ENCODE data around the gene PILRB.
"Not testable (repeated sequence)": the region's sequence is repeated elsewhere in the genome, so short reads cannot be mapped to it uniquely, and the experiment has no call there.

PILRB gene

DNA sequence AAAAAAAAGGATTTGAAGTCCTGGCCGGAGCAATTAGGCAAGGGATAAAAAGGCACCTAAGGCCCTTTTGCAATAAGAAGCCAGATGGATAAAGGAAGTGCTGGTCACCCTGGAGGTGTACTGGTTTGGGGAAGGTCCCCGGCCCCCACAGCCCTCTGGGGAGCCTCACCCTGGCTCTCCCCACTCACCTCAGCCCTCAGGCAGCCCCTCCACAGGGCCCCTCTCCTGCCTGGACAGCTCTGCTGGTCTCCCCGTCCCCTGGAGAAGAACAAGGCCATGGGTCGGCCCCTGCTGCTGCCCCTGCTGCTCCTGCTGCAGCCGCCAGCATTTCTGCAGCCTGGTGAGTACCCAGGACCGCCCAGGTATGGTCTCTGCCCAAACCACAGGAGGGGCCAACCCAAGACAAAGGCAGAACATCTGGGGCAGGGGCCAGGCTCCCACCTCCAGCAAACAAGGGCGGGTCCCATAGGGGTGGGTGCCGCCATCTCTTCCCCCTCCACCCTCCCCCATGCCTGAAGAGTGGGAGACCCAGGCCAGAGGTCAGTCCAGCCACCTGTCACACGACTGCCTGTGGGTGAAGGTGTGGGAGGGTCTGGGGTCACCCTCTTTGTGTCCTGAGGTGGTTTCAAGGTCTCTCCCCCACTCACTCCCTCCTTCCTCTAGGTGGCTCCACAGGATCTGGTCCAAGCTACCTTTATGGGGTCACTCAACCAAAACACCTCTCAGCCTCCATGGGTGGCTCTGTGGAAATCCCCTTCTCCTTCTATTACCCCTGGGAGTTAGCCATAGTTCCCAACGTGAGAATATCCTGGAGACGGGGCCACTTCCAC lies at the start of gene PILRB:
Gene PILRB, plus strand, starts transcription at position 91 of the 830 bp plus-strand sequence. Its CDS starts 186 bp downstream, at position 277.
- no peak for DNase-seq (ENCODE audit: low read depth)

DNA sequence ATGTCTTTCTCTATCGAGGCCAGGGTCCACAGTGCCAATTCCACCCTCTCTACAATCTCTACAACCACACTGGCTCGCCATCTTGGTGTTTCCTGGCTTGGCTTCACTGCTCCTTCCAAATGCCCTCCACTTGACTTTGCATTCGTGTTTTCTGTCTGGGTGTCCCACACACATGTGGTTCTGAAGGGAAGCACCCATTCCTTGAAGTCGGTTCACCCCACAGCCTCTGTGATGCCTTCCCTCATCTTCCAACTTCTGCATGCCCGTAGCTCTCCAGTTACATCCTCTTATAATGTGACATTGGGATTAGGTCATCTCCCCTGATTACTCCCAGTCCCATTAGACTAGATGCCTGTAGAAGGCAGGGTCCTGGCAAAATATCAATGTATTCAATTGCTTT lies 39.6 kb upstream of the PILRB start:
- not testable (repeated sequence) for DNase-seq (ENCODE audit: low read depth)

DNA sequence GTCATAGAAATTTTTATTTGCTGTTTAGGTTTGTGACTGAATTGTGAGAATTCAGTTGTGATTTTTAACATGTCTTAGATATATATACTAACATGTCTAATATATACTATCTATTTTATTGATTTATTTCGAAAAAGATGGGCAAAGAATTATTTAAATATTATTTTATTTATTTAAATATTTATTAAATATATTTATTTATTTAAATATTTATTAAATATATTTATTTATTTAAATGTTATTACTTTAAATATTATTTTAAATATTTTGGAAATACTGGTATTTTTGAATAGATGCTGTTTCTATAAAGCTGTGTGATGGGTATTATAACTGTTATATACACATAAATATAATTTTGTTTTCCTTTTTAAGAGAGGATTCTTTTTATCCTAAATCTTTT lies 36.3 kb upstream of the PILRB start:
- DNase-seq (ENCODE audit: low read depth): not testable (repeated sequence)

DNA sequence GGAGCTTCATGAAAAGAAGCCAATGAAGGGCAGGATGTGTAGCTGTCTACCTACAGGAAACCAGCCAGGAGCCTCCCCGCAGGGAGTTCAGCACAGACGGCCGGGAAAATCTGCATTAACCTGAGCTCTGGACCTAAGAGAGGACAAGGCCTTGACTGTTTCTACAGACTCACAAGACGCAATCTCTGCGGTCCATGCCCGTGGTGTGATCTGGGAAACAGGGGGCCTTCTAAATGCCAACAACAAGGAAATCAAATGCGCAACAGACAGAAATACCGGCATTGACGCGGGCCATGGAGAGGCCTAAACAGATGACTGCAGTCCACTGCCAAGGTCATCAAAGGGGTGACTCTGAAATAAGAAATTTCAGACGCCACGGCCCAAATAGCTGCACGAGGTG lies 33.7 kb upstream of the PILRB start:
- not testable (repeated sequence) for DNase-seq (ENCODE audit: low read depth)

DNA sequence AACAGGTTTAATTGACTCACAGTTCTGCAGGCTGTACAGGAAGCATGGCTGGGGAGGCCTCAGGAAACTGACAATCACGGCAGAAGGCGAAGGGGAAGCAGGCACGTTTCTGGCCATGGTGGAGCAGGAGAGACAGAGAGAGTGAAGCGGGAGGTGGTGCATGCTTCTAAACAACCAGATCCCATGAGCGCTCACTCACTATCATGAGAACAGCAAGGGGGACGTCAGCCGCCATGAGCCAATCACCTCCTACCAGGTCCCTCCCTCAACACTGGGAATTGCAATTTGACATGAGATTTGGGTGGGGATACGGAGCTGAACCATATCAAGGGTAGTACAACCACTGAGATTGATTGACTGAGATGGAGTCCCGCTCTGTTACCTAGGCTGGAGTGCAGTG lies 32.2 kb upstream of the PILRB start:
- DNase-seq (ENCODE audit: low read depth): not testable (repeated sequence)

DNA sequence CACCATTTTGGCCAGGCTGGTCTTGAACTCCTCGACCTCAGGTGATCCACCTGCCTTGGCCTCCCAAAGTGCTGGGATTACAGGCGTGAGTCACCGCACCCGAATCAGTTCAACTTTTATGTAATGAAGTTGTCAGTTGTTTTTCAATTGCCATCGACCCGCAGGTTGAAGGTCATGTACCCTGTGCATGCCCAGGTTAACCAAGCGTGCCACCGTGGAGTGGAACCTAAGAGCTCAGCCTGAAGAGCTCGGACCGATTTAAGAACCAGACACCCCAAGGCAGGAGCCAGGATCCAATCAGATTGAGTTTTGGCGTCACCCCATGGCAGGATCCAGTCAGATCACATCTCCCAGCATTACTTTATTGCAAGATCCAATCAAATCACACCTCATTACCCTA lies 31.0 kb upstream of the PILRB start:
- DNase-seq (ENCODE audit: low read depth): not testable (repeated sequence)

DNA sequence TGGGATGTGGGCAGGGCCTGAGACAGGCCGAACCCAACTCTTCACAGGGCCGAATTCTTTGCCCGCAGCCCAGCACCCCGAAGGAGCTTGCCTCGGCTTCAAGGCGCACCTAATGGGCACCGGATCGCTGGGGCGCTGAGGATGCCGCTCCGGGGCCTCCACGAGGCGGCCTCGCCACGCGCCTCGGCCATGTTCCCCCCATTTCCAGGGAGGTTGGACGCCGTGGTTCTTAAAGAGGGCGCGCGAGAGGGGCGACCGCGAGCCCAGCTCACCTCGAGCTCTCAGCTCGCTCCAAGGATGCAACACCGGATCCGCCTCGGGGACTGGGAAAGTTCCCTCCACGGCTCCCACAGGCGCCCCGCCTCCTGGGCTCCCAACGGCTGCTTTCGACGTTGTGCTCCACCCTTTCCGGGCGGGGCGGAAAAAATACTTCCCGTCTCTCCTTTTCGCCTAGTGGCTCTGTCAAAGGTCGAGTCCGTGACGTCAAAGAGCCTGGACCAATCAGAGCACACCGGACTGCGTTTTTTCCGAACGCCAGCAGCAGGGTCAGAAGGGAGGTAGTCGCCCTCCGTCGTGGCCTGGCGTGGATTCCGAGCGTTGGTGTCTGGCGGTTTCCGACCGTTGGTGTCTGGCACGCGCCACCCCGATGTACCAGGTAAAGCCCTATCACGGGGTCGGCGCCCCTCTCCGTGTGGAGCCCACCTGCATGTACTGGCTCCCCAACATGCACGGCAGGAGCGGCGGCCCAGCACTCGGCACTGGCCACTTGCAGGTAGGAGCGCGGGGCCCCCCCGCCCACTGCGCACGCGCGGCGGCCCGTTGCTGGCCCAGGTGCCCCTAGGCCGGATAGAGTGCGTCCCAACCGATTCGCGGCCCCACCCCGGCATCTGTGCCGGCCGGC lies 22.1 kb upstream of the PILRB start:
- peak; percentile 86 for DNase-seq (ENCODE audit: low read depth)

DNA sequence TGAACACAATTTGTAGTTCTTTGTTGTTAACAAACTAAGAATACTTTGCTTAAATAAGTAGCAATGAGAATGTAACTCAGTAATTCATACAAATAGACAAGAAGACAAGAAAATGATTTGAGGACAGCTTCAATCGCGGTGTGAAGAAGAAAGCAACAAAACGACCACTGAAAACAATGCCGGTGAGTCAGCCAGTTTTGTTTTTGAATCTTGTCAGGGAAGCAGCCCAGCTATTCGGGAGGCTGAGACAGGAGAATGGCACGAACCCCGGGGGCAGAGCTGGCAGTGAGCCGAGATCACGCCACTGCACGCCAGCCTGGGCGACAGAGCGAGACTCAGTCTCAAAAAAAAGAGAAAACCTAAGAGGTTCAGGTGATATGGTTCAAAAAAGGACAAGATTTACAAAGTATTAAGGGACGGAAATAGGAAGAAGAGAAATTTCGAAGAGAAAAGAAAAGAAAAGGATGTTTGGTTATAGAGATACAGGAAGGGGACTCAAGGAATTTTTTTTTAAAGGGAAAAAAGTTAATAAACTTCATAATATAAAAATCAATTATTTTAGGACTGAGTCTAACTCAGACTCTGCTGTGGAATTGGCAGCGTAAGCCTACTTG lies 19.7 kb upstream of the PILRB start:
- DNase-seq (ENCODE audit: low read depth): not testable (repeated sequence)

DNA sequence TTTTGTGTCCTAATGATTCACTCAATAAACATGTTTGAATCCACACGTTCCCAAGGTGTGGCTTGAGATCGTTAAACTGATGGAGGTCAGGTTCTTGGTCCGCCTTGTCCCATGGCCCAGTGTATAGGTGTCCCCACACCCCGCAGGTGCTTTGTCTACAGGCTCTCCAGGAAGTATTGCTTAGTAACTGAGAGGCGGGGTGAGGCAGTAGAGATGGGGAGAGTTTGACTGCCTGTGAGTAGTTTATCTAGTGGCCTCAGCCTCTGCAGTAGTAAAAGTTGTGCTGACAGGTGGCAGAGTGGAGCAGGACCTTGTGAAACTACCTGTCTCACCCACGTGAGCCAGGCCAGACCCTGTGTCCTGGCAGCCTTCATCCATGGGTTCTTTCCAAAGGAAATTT lies 16.6 kb upstream of the PILRB start:
- DNase-seq (ENCODE audit: low read depth): not testable (repeated sequence)

DNA sequence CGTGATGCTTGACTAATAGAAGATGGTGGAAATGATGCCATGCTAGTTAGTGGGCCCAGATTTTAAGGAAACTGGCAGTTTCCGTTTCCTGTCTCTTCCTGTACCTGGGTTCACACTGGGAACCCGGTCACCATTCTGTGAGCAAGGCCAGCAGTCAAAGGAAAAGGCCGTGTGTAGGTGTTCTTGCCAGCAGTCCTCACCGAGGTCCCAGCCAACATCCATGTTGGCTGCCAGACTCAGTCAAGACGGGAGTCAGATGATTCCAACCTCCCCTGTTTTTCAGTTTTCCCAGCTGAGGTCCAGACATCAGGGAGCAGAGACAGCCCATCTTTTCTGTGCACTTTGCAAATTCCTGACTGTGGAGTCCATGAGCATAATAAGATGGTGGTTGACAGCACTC lies 15.2 kb upstream of the PILRB start:
- no peak for DNase-seq (ENCODE audit: low read depth)

DNA sequence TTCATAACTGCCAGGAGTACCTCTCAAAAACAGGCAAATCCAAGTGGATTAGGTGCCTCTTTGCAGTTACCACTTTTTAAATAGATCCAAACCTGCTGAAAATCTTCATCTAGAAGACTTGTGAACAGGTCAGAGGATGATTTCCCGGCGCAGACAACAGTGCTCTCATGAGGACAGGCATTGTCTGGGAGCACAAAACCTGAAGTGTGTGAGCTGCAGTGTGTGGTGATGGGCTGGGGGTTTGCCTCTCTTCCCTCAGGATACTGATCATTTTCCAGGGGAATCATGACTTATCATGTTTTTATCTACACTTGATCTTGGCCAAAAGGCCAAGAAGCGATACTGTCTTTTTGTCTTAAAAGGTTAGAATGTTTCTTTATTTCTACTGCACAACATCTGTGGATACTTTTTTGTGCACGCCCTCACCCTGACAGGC lies 13.8 kb upstream of the PILRB start:
- DNase-seq (ENCODE audit: low read depth): not testable (repeated sequence)

DNA sequence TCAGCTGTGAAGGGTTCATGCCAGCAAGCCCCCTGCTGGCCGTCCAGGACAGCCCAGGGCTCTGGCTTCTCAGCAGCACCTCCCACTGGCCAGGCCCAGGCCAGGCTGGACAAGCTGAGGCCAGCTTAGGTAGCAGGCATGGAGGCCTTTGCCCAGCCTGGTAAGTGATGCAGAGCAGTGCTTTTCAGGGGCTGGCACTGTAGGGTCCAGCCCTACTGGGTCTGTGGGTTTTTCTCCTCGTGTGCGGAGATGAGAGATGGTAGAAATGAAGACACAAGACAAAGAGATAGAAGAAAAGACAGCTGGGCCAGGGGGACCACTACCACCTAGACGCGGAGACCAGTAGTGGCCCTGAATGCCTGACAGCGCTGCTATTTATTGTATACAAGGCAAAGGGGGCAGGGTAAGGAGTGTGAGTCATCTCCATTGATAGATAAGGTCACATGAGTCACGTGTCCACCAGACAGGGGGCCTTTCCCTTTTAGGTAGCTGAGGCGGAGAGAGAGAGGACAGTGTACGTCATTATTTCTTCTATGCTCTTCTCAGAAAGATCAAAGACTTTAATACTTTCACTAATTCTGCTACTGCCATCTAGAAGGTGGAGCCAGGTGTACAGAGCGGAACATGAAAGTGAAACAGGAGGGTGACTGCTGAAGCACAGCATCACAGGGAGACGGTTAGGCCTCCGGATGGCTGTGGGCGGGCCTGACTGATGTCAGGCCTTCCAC lies 13.2 kb upstream of the PILRB start:
- peak; percentile 86 for DNase-seq (ENCODE audit: low read depth)

DNA sequence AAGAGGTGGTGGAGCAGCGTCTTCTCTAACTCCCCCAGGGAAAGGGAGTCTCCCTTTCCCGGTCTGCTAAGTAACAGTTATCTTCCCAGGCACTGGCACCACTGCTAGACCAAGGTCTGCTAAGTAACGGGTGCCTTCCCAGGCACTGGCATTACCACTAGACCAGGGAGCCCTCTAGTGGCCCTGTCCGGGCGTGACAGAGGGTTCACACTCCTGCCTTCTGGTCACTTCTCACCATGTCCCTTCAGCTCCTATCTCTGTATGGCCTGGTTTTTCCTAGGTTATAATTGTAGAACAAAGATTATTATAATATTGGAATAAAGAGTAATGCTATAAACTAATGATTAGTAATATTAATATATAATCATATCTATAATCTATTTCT lies 12.6 kb upstream of the PILRB start:
- peak; percentile 56 for DNase-seq (ENCODE audit: low read depth)

DNA sequence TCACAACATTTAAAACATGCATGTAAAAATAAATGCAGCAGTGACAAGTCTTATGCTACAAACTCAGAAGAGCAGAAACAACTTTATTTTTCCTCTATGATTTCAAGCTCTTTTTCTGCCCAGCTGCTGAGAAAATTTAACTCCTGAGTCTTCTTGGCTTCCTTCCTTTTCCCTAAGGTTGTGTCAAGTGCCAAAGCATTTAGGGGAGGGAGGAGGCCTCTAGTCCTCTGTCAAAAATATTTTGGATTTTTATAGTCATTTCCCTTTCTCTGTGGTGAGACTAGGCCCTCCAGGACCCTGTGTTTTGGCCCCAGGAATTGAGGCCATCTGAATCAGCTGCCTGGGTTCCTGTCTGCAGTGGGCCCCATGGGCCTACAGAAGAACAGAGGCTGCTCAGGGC lies 11.0 kb upstream of the PILRB start:
- no peak for DNase-seq (ENCODE audit: low read depth)

DNA sequence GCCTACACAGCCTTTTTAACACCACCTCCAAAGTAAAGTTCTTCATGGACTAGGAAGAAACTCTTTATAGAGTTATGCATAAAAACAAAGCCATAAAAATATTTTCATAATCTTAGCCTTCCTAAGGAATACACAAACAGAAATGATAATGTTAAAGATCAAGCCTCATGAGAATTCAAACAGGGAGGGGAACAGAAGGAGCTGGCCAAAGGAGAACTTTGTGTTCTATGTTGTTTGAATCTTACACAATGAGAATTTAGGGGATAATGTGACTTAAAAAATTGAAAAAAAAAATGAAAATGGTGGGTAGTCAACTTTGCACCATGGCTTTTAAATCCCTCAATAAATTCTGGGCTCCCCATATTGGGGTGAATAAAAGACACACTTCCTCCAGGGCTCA lies 9.1 kb upstream of the PILRB start:
- no peak for DNase-seq (ENCODE audit: low read depth)

DNA sequence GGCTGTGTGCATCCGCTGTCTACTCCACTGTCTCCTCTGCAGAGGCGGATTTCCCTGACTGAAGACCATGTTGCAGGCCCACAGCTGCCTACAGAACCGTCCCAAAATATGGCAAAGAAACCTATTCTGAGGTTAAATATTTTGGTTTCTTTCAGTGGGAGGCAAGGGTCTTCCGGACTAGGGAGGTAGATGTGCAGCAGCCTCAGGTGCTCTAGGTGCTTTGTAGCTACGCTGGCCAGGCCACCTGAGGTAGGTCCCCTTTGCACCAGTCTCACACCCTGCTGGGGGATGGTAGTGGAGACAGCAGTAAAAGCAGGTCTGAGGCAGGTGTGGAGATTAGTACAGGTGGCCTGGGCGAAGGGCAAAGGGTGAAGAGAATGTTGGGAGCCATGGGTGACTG lies 8.2 kb upstream of the PILRB start:
- DNase-seq (ENCODE audit: low read depth): no peak

DNA sequence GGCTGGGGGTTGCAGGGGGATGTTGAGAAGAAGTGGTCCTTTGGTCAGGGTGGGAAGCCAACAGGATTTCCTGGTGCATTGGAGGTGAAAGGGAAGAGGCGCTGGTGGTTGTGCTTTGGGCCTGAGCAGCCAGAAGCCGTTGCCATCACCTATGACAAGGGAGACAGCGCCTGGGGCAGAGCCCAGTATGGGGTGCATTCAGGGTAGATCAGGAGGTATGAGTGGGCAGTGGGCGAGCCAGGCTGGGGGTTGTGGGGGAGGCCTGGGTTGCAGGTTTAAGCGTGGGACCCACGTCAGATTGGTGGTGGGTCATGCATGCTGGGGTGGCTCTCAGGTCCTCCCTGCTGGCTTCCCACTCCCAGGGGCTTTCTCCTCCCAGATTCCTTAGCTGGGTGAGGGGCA lies 6.3 kb upstream of the PILRB start:
- no peak for DNase-seq (ENCODE audit: low read depth)

DNA sequence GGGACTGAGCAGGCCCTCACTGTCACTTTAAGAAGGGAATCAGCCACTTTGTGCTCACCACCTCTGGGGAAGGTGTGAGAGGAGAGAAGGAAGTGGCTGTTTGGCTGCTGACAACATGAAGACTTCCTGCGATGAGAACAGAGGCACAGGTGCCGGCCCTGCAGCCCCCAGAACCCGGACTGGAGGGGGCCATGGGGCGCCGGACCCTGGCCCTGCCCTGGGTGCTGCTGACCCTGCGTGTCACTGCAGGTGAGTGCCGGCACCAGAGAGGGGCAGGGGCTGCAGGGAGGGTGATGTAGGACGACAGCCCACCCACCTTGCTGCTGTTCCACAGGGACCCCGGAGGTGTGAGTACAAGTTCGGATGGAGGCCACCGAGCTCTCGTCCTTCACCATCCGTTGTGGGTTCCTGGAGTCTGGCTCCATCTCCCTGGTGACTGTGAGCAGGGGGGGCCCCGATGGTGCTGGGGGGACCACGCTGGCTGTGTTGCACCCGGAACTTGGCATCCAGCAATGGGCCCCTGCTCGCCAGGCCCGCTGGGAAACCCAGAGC lies 5.6 kb upstream of the PILRB start:
- DNase-seq (ENCODE audit: low read depth): not testable (repeated sequence)

DNA sequence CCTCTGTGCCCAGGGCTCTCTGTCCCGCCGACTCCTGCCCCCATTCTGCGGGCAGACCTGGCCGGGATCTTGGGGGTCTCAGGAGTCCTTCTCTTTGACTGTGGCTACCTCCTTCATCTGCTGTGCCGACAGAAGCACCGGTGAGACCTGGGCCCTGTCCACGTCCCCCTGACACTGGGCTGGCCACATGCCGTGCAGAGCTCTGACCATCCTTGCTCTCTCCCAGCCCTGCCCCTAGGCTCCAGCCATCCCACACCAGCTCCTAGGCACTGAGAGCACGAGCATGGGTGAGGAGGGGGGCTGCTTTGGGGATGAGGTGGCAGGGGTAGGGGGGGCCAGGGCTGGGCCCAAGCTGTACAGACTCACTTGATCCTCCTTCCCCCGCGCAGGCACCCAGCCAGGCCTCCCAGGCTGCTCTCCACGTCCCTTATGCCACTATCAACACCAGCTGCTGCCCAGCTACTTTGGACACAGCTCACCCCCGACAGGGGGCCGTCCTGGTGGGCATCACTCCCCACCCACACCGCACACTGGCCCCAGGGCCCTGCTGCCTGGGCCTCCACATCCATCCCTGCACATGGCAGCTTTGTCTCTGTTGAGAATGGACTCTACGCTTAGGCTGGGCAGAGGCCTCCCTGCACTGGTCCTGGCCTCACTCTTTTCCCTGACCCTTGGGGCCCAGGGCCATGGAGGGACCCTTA lies 4.8 kb upstream of the PILRB start:
- no peak for DNase-seq (ENCODE audit: low read depth)

DNA sequence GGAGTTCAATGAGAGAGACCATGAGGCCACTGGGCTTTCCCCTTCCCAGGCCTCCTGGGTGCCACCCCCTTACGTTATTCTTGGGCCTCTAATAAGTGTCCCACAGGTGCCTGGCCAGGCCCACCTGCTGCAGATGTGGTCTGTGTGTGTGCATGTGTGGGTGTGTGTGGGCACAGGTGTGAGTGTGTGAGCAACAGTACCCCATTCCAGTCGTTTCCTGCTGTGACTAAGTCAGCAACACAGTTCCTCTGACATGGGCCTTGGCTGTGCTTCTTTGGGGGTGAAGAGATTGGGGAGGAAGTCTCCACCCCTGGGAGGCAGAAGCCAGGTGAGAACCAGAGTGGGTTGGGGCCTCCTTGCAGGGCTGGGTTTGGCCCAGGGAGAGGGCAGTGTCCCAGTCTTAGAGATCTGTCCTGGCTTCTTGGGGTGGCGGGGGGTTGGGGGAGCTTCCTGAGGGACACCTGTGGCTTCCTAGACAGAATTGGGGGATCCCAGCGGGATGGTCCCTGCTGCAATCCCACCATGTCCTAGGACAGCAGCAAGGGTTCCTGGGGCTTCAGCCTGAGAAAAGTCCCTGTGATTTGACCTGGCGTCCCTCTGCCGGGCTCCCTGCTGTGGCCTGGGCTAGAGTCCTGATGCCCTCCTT lies 4.1 kb upstream of the PILRB start:
- no peak for DNase-seq (ENCODE audit: low read depth)

Measured in T-helper 22 cell (primary cell).